NT2/D1 (cell line): ENCODE measurements around the gene MFSD6L.

Experiments used
- YY1 ChIP-seq: IDR thresholded peaks from 2 replicates; pipeline ENCODE4 v1.6.1; 2011; ENCODE audit not compliant: insufficient read length, insufficient read depth
- ZNF274 ChIP-seq: IDR thresholded peaks from 2 replicates; pipeline ENCODE4 v1.6.1; 2011; ENCODE audit warnings: mild to moderate bottlenecking, low read depth, low read length

- TF ChIP-seq ZNF274, result no peak
- TF ChIP-seq YY1, result no peak
These were observed 7.2 kb upstream of the MFSD6L start for GRCh38 chr17:8806253-8806925.
